SH-SY5Y (cell line): ENCODE data around the gene SNAI3.

ENCODE experiments used
- GATA2 ChIP-seq: IDR thresholded peaks from 2 replicates; pipeline ENCODE4 v1.6.1; 2011; ENCODE audit warnings: mild to moderate bottlenecking, low read depth, low read length
- GATA3 ChIP-seq: IDR thresholded peaks from 2 replicates; pipeline ENCODE4 v1.6.1; 2011; ENCODE audit warnings: low read depth, mild to moderate bottlenecking, low read length, moderate library complexity

- no peak for TF ChIP-seq GATA2
- no peak for TF ChIP-seq GATA3
Observed at GRCh38 chr16:88718178-88718577, 31.9 kb upstream of the SNAI3 start.
